ENCODE data around the gene SC5D.

DNA sequence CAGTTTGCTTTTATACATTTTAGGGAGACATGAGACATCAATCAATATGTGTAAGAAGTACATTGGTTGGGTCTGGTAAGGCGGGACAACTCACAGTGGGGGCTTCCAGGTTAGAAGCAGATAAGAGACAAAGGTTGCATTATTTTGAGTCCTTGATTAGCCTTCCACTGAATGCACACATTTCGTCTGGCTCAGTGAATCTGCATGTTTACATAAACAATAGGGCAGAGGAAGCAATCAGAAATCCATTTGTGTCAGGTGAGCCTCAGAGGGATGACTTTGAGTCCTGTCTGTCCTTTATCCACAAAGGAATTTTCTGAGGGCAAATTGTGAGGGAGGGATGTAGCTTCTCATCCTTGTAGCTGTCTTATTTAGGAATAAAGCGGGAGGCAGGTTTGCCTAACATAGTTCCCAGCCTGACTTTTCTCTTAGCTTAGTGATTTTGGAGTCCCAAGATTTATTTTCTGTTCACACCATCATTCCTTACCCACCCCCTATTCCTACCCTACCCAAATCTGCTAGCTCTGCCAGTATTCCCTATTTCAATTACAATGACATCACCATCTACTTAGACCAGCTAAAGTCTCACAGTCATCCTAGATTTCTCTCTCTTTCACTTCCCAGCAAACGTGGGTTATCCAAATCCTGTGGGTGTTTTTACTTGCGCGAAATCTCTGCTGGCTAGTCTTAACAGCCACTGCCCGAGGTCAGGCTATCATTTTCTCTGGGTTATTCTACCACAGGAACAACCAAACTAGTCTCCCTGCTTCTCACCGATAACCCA is 2.9 kb downstream of the SC5D start:
- TF ChIP-seq, protein P1, sequence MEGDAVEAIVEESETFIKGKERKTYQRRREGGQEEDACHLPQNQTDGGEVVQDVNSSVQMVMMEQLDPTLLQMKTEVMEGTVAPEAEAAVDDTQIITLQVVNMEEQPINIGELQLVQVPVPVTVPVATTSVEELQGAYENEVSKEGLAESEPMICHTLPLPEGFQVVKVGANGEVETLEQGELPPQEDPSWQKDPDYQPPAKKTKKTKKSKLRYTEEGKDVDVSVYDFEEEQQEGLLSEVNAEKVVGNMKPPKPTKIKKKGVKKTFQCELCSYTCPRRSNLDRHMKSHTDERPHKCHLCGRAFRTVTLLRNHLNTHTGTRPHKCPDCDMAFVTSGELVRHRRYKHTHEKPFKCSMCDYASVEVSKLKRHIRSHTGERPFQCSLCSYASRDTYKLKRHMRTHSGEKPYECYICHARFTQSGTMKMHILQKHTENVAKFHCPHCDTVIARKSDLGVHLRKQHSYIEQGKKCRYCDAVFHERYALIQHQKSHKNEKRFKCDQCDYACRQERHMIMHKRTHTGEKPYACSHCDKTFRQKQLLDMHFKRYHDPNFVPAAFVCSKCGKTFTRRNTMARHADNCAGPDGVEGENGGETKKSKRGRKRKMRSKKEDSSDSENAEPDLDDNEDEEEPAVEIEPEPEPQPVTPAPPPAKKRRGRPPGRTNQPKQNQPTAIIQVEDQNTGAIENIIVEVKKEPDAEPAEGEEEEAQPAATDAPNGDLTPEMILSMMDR (IDR thresholded peaks at IDR 0.05), result no peak
- no peak for TF ChIP-seq POLR2A (IDR thresholded peaks at IDR 0.05)
